KBM-7 (cell line): ENCODE results near the gene CELA3A.
A peak's percentile ranks its signal among the peaks of the same experiment; 100 is the strongest.
"Not testable (repeated sequence)": the region's sequence is repeated elsewhere in the genome, so short reads cannot be mapped to it uniquely, and the experiment has no call there.

Experiments used
- DNase-seq: peaks from one replicate; pipeline ENCODE4 v3.0.0-alpha.2; 2015
- in situ Hi-C: fragments of 300-500 bp; cut with MboI; formaldehyde crosslinking; loops from 2 replicates; pipeline ENCODE4 v1.14.3; 2020; ENCODE audit warnings: low sequenced_read_pairs, low pct_unique_long_range_greater_than_20kb, mixed read lengths

CELA3A gene

DNA sequence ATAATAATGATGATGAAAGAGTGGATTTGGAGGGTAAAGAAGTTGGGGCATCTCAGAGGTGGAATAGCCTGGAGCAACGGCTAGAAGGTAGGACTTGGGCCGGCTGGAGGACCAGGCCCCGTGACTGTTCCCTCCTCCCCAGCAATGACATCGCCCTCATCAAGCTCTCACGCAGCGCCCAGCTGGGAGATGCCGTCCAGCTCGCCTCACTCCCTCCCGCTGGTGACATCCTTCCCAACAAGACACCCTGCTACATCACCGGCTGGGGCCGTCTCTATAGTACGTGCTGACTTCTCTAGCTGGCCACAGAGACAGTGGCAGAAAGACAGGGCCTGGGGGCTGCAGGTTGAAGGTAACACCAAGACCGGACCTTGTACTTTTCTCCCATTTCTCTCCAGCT, 5.3 kb downstream of the CELA3A start:
- DNase-seq, in situ Hi-C loops: not testable (repeated sequence)

DNA sequence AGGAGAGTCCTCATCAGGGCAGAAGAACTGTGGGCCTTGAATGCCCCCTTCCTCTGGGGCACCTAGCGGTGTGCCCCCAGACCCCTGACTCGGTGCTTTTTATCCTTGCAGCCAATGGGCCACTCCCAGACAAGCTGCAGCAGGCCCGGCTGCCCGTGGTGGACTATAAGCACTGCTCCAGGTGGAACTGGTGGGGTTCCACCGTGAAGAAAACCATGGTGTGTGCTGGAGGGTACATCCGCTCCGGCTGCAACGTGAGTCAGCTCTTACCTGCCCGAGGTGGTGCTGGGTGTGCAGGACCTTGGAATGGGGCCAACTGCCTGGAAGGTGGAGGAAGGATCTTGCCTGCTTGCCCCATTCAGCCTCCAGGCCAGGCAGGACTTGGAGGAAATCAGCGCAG, 5.8 kb downstream of the CELA3A start:
- in situ Hi-C loops: not testable (repeated sequence)

DNA sequence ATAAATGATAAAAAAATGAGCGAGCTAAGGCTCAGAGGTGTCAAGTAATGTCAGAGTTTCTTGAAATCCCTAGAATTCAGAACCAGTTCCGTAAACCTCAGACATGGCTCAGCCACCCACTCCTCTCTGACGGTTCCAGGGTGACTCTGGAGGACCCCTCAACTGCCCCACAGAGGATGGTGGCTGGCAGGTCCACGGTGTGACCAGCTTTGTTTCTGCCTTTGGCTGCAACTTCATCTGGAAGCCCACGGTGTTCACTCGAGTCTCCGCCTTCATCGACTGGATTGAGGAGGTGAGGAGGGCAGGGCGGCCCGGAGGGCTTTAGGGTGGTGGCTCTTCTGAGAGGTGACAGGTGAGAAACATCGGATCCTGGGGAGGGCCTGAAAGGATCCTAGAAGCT, 8.1 kb downstream of the CELA3A start:
- DNase-seq, in situ Hi-C loops: not testable (repeated sequence)

More for the DNA sequence above, 5.8 kb downstream of the CELA3A start:
- not testable (repeated sequence) for DNase-seq

GRCh38 chr1:22012752-22013151, 11.3 kb downstream of the CELA3A start:
- DNase-seq, in situ Hi-C loops: not testable (repeated sequence)

DNA sequence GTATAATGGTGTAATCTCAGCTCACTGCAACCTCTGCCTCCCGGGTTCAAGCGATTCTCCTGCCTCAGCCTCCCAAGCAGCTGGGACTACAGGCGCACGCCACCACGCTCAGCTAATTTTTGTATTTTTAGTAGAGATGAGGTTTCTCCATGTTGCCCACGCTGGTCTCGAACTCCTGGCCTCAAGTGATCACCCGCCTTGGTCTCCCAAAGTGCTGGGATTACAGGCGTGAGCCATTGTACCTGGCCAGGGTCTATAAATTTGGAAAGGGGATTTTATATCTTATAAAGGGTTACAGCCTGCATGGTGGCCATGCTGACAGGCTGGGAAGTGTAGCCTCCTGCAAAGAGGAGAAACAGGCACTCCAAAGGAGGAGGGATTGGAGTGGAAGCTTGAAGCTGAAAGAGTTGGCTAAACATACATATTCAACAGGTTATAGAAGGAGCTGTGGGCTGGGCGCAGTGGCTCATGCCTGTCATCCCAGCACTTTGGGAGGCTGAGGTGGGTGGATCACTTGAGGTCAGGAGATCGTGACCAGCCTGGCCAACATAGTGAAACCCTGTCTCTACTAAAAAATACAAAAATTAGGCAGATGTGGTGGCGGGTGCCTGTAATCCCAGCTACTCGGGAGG, 13.2 kb downstream of the CELA3A start:
- DNase-seq, in situ Hi-C loops: not testable (repeated sequence)

DNA sequence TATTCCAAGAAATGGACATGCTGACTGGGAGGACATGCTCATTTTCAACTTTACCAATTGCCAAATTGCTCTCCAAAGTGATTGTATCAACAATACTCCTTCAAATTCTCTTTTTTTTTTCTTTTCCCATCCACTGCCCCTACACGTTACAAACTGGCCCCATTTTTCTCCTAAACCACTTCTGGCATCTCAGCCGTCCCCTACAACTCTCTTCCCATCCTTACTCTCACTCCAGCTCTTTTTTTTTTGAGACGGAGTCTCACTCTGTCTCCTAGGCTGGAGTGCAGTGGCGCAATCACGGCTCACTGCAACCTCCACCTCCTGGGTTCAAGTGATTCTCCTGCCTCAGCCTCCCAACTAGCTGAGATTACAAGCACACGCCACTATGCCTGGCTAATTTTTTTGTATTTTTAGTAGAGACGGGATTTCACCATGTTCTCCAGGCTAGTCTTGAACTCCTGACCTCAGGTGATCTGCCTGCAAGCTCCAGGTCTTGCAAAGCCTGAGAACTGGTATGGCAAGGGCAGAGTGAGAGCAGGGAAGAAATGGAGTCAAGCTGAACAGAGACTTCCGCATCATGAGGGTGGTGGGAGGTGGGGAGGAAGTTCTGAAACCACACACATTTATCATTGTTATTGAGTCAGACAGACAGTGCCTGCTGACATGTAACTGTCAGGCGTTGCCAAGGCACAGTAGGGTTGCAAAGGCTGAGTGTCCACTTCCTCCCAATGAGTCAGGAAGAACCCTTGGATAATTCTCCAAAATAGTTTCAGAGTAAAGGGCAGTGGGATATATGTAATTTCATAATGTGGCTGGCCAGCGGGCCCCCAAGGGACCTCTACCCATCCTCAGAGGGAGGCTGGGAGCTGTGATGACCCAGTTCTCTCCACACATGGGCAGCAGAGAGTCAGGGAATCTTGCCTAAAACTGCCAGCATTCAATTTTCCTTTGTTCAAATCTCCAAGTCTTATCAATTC, 17.4 kb downstream of the CELA3A start:
- in situ Hi-C loops: no loop called here
- DNase-seq: peak; percentile 95

- in situ Hi-C loops: no loop called here
- no peak for DNase-seq
These were observed 19.6 kb downstream of the CELA3A start for GRCh38 chr1:22021061-22021460.

- in situ Hi-C loops: no loop called here
- DNase-seq: peak; percentile 84
These were observed 23.3 kb downstream of the CELA3A start for GRCh38 chr1:22024485-22025367.

DNA sequence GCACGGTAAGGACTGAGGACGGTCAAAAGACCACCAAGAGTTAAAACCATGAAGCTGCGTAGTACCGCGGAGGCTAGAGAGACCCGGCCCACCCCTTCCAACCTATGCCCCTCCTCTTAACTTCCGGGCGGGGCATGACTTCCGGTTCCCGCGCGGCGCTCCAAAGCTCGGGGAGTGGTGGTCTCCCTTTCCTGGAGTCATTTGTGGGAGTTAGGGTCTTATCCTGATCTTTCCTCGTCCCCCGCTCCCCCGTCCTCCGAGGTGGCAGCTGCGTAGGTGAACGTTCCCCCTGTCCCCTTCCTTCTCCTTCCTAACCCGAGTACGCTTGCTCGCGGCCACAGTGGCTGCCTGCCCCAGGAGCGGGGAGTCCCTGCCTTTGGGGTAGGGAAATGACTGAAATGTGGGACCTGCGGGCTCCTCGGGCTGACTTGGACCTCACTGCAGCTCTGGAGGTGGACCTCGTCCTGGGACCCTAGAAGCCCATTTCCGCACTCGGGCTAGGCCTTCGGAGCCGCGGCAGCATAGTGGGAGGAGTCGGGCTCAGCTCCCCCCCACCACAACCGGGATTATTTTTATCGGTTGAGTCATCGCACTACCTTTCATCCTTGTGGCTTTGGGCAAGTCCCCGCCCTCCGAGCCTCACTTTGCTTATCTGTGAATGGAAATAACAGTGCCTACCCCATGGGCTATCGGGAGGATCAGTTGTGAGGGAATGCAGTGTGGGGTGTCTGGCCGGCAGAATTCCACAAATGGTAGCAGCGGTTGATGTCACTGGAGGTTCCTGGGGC, 24.1 kb downstream of the CELA3A start:
- peak; percentile 92 for DNase-seq
- in situ Hi-C loops: no loop called here

- in situ Hi-C loops: no loop called here
- DNase-seq: no peak
These were observed 25.4 kb downstream of the CELA3A start for GRCh38 chr1:22026924-22027289.

DNA sequence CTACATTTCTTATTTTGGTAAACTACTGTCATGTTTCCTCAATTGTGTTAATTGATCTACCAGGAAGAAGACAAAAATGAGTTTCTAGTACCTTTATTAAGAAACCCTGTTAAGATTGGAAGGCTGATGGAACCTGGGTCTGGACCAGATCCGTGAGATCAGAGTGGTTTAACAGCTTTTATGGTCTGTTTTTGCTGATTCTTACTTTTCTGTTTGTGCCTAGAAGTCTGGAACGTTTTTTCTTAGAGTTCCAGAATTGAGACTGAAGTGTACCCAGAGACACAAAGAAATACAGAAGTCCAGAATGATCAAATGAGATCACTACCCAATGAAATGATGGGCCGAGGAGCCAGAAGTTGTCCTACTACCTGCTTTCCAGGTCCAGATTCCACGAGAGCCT, 28.6 kb downstream of the CELA3A start:
- in situ Hi-C loops: no loop called here
- DNase-seq: no peak

- DNase-seq: no peak
- in situ Hi-C loops: no loop called here
These were observed 29.0 kb downstream of the CELA3A start for GRCh38 chr1:22030473-22030872.

DNA sequence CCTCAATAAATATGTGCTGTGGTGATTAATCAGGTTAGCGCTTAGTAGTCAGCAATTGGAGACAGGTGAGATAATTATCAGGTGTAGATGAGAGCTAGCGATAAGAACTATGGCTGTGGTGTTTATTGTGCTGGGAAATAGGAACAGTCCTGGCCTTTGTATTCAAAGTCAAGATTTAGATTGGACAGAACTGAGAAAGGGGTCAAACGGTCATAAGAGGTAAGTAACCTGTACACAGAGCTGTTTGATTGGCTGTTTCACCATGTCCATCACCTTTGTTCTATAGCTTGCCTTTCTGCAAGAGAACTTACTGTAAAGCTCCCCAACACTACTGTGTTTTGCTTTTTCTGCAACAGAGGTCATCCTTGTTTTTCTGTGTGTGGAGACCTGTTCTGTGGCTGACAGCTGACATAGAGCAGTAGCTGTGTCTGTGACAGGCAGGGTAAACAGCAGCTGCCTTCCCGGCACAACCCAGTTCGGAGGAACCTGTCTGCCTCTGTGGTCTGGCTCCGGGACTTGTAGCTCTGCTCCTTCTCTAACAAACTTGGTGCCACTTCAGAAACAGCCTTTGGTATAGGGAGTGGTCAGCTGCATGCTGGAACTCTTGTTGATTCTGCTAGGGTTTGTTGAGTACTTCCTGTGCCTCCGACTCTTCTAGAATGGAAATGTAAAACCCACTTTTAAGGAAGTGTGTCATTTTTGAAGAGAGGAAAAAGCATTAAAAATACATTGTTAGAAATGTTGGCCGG, 29.9 kb downstream of the CELA3A start:
- in situ Hi-C loops: no loop called here
- peak; percentile 48 for DNase-seq

DNA sequence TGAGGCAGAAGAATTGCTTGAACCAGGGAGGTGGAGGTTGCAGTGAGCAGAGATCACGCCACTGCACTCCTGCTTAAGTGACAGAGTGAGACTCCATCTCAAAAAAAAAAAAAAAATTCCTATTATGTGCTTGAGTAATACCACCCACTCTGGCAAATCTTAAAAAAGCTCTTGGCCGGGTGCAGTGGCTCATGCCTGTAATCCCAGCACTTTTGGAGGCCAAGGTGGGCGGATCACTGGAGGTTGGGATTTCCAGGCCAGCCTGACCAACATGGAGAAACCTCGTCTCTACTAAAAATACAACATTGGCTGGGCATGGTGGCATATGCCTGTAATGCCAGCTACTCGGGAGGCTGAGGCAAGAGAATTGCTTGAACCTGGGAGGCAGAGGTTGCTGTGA, 33.4 kb downstream of the CELA3A start:
- DNase-seq, in situ Hi-C loops: not testable (repeated sequence)

DNA sequence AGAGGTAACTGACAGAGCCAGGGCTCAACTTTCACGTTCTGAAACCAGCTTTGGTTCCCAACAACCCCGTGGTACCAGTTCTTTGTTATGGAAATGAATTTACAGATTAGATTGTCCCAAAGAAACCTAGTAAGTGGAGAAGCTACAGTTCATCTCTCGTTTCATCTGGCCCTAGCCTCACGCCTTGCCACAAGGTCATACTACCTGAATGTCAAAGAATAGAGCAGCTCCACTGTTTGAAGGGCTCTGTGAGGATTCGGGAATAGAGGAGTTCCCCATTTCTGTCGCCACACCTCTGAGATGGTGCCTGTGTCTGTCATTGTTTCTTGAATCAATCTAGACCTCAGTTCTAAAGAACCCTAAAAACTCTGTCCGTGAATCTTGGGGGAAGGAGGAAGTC, 36.1 kb downstream of the CELA3A start:
- in situ Hi-C loops: no loop called here

GRCh38 chr1:22038036-22038435, 36.6 kb downstream of the CELA3A start:
- DNase-seq: no peak
- in situ Hi-C loops: no loop called here

More for the DNA sequence above, 36.1 kb downstream of the CELA3A start:
- DNase-seq: no peak

DNA sequence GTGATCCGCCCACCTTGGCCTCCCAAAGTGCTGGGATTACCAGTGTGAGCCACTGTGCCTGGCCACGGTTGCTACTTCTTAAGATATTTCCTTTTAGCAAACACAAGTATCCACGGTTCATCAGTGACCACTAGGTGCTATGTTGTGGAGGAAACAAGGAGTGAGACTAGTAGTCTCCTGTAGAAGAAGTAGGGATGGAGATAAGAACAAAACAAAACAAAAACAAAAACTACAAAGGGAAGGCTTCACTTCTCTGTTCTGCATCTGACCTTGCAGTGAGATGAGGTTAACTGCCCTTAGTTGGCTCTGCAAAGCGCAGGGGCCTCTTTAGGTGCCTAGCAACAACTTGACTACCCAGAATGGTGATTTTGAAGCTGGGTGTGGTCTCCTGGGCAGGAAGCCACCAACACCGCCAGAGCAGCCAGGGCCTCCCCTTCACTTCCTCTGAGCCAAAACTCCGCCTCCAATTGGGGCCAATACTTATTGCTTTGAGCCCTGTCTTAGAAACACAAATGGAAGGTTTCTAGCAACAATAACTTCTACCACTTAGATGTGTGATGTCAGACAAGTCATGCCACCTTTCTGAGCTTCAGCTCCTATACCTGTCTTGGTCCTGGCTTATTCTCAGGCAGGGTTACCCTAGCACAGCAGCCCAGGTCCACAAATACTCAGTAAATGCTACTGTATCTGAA, 38.3 kb downstream of the CELA3A start:
- peak; percentile 96 for DNase-seq
- in situ Hi-C loops: no loop called here

DNA sequence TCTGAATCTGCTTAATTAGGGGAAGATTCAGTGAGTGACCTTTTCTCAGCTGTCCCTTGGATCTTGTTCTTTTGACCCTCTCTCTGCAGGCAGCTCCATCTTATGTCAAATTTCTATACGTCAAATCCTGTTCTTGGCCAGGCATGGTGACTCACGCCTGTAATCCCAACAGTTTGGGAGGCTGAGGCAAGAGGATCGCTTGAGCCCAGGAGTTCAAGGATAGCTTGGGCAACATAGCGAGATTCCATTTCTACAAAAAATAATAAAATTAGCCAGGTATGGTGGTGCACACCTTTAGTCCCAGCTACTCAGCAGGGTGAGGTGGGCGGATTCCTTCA, 38.8 kb downstream of the CELA3A start:
- in situ Hi-C loops: no loop called here
- DNase-seq: no peak
